Hypothalamus (tissue), 51 donors: ENCODE data around the gene URGCP.

Experiments used
- DNase-seq, 51 donors: peaks; one replicate each; lab custom pipeline; 2025; lab: John Stamatoyannopoulos, UW

URGCP gene, protein sequence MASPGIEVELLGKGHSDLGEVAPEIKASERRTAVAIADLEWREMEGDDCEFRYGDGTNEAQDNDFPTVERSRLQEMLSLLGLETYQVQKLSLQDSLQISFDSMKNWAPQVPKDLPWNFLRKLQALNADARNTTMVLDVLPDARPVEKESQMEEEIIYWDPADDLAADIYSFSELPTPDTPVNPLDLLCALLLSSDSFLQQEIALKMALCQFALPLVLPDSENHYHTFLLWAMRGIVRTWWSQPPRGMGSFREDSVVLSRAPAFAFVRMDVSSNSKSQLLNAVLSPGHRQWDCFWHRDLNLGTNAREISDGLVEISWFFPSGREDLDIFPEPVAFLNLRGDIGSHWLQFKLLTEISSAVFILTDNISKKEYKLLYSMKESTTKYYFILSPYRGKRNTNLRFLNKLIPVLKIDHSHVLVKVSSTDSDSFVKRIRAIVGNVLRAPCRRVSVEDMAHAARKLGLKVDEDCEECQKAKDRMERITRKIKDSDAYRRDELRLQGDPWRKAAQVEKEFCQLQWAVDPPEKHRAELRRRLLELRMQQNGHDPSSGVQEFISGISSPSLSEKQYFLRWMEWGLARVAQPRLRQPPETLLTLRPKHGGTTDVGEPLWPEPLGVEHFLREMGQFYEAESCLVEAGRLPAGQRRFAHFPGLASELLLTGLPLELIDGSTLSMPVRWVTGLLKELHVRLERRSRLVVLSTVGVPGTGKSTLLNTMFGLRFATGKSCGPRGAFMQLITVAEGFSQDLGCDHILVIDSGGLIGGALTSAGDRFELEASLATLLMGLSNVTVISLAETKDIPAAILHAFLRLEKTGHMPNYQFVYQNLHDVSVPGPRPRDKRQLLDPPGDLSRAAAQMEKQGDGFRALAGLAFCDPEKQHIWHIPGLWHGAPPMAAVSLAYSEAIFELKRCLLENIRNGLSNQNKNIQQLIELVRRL

DNA sequence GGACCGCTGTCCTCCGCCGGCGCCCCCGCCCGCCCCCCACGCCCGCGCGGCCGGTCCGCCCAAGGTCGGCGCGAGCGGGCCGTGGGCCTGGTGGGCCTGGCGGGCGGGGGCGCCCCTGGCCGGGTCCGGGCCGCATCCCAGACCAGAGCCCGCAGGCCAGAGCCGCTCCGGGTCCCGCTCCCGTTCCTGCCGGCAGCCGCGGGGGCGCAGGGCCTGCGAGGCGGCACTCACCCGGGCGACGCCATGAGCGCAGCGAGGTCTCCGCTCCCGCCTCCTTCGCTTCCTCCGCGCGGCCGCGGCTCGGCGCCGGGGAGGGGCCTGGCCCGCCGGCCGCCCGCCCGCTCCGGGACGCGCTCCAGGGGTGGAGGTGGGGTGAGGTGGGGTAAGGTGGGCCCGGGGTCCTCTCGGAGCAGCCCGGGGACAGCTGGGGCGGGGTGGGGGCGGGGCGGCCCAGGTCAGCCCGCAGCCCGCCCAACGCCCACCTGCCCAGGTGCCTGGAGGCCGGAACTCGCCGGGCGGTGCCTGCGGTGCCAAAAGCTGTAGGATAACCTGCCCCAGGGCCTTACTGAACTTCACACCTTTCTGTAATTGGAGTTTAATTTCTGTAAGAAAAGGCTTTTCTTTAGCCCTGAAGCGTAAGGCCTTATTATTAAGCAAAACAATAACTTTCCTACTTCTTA, at the start of gene URGCP:
Gene URGCP (minus strand): TSS at position 266 of the 680 bp plus-strand sequence. CDS start 21 bp downstream, at position 245.
- DNase-seq = peak in 32 of 51 donors; percentile 8 to 63 (median 32)

DNA sequence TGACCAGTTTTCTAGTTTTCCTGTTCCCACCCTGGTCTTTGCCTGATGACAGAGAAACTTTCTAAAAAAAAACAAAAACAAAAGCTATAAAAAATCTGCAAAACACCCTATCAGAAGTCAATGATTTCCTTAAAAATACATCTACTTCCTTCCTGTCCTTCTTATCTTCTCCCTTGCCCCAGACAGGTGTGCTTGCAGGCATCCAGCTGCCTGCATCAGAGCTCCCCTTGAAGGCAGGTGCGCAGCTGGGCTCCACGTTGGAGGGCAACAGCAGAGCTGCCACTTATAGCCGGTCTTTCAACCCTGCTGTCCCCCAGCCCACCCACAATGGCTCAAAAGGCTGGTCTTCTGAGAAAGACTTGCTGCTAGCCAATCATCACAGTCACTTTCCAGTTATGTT, 49.6 kb upstream of the URGCP start:
- no peak for DNase-seq

DNA sequence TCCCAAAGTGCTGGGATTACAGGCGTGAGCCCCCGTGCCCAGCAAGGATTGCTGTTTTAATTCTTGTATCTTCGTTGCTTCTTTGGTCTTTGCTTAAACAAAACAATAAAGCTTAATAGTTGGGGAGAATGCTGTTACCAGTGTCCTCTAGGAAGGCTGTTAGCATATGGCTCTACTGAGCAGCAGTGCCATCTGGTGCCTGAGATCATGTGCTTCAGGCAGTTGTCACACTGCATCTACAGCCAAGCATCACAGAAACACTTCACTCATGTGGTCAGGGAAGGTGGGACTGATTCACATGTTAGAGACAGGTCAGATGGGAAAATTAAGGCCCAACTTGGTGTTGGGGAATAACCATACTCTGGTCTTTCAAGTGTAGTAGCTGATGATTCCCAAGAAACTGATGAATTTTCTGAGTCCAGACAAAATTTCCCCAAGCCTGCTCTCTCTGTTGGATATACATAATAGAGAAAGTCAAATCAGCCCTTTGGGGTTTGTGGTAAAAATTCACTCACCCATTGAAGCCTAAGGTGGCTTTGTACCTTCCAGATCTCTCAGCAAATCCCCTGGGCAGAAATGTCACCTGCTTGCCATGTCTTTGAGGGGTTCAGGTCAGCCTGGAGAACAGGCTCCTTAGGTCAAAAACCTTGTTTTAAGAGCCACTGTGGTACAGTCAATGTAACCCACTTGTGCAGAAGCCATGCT, 48.3 kb upstream of the URGCP start:
- peak in 24 of 51 donors; percentile 4 to 57 (median 28) for DNase-seq

DNA sequence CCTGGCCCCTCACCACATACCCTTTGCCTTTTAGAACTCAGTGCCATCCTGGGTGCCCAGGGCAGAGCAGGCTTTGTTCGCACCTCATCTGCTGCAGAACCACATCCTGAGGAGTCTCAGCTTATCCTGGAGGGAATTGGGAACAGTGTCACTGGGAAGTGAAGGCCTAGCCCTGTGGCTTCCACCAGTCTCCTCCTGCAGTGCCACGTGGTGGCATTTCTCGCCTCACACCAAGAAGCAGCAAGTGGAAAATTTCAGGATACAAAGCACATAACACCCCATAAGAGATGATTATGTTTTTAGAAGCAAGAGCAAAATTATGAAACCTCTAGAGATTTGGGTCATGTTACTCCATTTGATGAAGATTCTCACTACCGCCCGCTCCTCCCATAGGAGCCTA, 46.7 kb upstream of the URGCP start:
- no peak for DNase-seq

DNA sequence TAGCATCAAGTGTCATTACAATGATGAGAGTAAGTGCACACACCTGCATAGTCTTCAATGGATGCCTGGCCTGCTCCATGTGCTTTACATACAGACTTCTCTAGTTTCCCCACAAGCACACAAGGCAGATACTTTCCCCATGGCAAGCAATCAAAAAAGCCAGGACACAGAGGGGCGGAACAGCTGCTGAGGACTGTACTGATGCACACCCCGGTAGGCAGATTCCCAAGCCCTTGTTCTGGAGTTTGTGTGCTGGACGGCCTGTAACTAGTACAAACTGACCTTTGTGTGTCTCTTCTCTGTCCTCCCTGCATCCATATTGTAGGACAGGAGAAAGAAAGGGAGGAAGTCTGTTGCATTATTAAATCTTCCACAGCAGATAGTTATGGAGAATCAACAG, 45.6 kb upstream of the URGCP start:
- DNase-seq = no peak

DNA sequence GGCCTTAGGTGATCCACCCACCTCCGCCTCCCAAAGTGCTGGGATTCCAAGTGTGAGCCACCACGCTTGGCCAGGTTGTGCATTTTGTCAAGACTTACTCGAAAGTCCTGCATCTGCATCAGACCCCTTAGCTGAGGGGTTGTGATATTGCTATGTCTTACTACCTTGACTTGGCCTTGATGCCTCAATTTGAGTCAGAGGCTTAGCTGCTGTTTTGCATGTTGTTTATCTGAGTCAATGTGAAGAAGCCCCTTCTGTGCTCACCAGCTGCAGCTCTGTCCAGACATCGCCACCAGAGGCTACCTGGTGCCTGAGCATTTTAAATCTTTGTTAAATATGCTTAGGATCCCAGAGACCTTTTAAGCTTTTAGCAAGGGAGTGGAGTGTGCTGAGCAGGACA, 37.9 kb upstream of the URGCP start:
- no peak for DNase-seq

DNA sequence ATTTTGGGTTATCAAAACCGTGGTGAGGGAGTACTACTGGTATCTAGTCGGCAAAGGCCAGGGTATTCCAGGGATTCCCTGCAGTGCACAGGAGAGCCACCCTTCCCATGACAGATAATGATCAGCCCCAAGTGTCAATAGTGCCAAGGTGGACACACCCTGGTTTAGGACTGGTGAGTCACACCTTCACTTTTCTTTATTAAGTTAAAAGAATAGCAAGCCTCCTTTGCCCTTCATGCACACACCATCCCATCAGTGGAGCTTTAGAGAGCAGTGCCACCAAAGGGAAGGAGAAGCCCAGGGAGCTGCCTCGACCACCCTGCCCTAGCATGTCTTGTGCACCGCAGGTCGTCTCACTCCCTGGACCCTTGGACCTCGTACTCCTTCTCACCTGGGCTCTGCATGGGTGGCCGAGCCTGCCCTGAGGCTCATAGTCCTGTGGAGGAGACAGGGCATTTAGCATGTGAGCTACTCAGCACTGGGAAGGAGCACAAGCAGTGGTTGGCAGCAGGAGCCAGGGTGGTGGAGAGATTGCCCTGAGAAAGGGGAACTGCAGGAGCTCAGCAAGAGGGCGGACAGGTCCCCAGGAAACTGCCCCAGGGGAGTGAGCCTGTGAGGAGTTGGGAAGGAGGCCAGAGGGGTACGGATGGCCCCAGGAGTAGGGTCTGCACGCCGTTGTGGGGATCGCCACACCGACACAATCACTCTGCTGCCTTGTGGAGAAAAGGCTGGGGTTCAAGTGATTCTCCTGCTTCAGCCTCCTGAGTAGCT, 37.2 kb upstream of the URGCP start:
- no peak for DNase-seq

DNA sequence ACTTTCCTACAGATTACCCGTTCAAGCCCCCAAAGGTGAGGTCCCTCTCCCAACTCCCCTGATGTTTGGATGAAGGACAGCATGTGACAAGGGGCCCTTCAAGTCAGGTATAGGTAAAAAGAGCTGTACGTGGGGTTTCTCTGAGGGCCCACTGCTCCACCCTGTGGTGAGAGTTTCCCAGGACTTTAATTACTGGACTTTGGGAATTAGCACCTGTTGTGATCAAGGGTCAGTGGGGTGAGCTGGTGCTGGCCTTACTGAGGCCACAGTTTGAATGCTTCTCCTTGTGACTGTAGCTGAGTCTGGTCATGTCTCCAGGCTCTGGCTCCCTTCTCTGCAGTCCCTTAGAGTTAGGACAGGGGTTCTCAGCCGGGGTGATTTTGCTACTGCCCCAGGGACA, 36.6 kb upstream of the URGCP start:
- DNase-seq = no peak

DNA sequence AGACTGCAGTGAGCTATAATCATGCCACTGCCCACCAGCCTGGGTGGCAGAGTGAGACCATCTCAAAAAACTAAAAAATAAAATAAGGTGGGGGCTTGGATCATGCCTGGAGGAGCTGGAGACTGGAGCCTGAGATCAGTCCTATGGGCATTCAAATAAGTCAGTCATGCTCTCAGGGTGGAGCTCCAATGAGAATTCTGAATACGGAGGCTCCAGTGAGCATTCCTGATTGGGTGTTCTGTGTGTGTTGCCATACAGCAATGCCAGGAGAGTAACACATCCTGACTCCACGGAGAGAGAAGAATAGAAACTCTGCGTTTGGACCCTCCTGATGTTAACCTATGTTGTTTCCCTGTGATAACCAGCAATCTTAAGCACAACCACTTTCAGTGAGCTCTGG, 35.9 kb upstream of the URGCP start:
- no peak for DNase-seq

DNA sequence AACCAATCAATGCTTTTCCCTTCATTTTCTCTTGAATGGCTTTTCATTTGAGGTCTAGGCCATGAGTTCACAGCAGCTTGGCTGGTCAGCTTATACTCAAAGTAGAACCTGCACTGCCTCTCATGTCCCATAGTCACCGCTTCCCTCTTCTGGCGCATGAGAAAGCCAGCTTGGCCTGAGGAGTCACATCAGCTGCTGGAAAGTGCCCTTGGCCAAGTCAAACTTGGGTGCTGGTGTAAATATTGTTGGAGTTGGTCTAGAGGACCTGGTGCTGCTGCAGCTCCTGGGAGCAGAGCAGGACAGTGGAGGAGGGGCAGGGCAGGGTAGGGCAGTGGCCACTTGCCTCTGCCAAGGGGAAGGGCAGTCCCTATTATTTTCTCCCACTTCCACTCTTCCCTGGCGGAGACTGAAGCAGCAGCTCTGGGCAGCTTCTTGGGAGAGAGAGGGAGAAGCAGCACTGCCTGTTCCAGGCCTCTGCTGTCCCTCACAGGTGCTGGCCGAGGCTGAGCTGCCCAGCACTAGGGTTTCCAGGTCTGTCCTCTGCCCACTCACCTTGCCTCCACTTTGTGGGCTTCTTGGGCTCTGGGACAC, 32.6 kb upstream of the URGCP start:
- no peak for DNase-seq

DNA sequence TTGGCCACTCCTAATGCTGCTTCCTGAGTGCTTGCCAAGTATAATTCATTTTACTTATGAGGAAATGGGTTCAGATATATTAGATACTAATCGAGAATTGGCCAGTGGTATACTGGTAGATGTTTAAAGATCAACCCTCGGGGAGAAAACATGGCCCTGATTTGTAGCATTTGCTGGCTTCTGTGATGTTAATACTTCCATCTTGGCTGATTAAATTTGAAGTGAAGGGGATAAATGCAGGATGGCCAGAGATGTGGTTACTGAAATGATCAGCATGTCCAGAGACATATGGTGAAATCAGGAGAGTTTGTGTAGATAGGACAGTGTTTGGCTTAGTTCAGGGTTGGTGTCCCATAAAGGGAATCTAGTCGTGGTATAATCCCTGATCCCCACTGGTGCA, 31.0 kb upstream of the URGCP start:
- DNase-seq = no peak

DNA sequence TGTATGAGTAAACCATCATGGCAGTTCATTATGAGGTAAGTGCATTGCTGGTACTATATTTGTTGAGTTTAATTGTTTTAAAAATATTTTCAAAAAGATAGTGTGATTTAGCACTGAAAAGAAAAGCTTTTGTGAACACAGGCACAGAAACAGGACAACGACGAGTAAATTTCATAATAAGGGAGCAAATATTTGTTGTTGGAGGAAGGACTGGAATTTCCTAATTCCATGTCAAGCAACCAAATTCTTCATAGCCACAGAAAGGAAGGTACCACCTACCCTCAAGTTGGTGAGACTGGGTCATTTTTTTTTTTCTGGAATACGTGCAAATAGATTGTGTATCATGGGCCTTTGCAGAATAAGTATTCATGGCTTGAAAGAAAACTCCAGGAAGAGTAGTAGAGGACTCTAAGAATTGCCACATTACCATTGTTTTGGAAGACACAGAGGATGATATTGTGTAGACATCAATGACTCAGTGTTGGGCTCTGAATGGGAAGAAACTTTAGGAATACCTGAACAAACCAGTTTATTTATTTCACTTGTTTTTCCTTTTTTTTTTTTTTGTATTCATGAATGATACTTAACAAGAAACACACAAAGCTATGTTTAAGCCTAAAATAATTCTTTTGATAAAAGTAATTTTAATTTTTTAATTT, 27.6 kb upstream of the URGCP start:
- DNase-seq = no peak

DNA sequence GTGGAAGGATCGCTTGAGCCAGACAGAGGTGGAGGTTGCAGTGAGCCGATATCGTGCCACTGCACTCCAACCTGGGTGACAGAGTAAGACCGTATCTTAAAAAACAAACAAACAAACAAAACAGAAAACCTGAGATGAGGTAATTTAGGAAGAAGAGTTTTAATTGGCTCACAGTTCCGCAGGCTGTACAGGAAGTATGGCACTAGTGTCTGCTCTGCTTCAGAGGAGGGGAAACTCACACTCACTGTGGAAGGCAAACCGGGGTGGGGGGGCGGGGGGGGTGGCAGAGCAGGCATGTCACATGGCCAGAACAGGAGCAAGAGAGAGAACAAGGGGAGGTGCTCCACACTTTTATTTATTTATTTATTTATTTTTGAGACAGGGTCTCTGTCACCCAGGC, 24.9 kb upstream of the URGCP start:
- no peak for DNase-seq

DNA sequence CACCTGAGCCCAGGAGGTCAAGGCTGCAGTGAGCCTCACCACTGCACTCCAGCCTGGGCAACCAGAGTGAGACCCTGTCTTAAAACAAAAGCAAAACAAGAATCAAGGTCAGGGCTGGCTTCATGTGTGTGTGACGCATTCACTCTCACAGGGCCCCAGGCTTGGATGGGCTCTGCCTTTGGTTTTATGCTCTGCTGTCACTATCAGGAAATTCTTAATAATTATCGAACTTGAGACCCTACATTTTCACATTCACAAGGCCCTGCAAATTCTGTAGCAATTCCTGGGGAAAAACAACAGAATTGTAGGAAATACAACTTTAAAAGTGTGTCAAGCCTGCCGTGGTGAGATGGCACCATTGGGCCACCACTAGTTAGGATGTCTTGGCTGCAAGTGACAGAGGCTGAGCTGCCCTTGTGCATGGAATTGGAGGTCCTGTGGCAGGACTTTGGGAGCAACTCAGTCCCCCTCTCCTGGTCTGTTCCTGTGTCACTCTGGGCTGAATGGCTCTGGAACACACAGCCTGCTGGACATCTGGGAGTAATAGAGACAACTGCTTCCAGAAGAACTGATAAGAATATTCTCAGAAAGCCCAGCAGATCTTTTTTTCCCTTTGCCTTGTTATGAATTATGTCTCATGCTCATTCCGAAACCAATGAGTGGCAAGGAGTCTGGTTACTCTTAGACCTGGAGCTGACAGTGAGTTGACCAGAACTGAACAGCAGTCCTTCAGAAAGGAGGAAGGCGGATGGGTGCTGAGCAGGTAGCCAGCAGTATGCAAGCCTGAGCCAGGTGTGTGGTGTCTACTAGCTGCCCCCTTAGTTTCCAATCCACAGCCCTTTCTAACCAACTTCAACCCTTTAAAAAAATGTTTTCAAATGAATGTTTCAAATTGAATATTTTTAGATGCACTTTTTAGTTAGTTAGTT, 23.4 kb upstream of the URGCP start:
- no peak for DNase-seq

DNA sequence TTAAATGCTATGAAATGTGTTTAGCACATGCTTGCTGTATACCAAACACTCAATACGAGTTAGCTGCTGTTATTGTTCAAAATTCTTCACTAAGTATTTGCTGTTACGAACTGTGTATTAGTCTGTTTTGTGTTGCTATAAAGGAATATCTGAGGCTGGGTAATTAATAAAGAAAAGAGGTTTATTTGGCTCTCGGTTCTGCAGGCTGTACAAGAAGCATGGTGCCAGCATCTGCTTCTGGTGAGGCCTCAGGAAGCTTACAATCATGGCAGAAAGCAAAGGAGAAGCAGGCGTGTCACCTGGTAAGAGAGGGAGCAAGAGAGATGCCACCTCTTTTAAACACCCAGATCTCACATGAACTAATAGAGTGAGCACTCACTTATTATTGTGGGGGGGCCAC, 21.4 kb upstream of the URGCP start:
- DNase-seq = no peak

DNA sequence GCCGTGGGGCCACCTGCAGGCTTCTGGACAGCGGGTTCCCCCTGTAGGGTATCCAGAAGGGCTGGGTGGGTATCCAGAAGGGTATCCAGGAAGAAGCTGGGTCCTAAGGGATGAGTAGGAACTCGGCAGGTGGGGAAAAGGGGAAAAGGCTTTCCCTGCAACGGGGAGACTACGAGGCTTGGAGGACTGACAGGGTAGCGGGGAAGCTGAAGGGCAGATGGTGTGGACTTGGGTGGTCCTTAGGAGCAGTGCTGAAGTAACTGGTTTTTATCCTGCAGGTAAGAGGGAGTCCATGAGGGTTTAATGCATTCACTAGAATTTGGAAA, 20.4 kb upstream of the URGCP start:
- DNase-seq = no peak

DNA sequence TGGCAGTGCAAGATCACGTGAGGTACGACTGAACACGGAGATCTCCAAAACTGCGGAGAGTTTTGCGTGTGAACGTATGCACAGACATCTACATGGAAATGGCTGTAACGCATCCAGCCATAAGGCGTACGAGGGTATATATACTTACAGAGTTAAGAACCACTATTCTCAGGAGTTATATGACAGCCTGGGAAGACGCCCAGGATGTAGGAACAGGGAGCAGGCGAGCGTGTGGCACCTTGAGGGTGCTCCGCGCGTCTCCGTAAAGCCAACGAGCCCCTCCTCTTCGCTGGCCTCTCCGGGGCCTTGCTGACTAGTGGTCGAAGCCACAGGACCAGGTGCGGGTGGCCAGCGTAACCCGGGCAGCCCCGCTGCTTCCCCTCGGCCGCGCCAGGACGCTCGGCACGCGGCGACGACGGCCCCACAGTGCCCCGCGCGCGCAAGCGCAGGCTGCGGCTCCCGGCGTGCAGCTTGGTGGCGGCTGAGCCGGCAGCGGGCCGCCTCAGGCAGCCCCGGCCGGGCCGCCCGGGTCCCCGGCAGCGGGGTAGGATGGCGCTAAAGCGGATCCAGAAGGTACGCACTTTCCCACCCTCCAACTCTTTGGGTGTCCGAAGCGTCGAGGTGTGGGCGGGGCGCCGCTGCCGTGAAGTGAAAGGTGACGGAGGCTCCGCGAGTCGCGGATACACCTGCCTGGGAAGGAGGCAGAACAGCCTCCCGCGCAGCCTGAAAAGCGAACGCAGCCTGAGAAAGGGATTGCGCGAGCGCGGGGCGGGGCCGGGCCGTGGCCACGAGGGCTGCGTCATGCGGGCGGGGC, 19.8 kb upstream of the URGCP start, which contains the start of gene UBE2D4:
Gene UBE2D4 (plus strand): TSS at position 453 of the 814 bp plus-strand sequence. CDS start 97 bp downstream, at position 550.
- peak; percentile 40 to 92 (median 81) for DNase-seq
